Ammon's horn (tissue), 1 donor: ENCODE measurements around the gene KRT72.
A peak's percentile ranks its signal among the peaks of the same experiment; 100 is the strongest.
"Not testable (repeated sequence)": the region's sequence is repeated elsewhere in the genome, so short reads cannot be mapped to it uniquely, and the experiment has no call there.

ENCODE experiments used
- DNase-seq: peaks from one replicate; pipeline ENCODE4 v3.0.0-alpha.2; 2016; ENCODE audit warnings: low spot score

KRT72 gene

GRCh38 chr12:52606581-52607218 lies 5.4 kb upstream of the KRT72 start:
- no peak for DNase-seq

- no peak for DNase-seq
Observed at GRCh38 chr12:52606096-52606495, 4.8 kb upstream of the KRT72 start.

GRCh38 chr12:52605542-52605941 lies 4.3 kb upstream of the KRT72 start:
- no peak for DNase-seq

GRCh38 chr12:52604859-52605258 lies 3.6 kb upstream of the KRT72 start:
- DNase-seq: no peak

GRCh38 chr12:52603314-52603713 lies 2.1 kb upstream of the KRT72 start:
- no peak for DNase-seq

GRCh38 chr12:52602552-52602951 lies 1.3 kb upstream of the KRT72 start:
- DNase-seq: no peak

GRCh38 chr12:52601671-52602070 lies 408 bp upstream of the KRT72 start:
- DNase-seq: no peak

GRCh38 chr12:52600475-52600874 lies 788 bp downstream of the KRT72 start:
- no peak for DNase-seq

- DNase-seq: no peak
Observed at GRCh38 chr12:52600071-52600470, 1.2 kb downstream of the KRT72 start.

- no peak for DNase-seq
Observed at GRCh38 chr12:52598966-52599365, 2.3 kb downstream of the KRT72 start.

- DNase-seq: not testable (repeated sequence)
Observed at GRCh38 chr12:52594237-52594636, 7.0 kb downstream of the KRT72 start.

- DNase-seq: no peak
Observed at GRCh38 chr12:52591521-52591920, 9.7 kb downstream of the KRT72 start.

- DNase-seq: no peak
Observed at GRCh38 chr12:52590021-52590420, 11.2 kb downstream of the KRT72 start.

- DNase-seq: no peak
Observed at GRCh38 chr12:52587563-52587962, 13.7 kb downstream of the KRT72 start.

- DNase-seq: no peak
Observed at GRCh38 chr12:52585946-52586345, 15.3 kb downstream of the KRT72 start.

- no peak for DNase-seq
Observed at GRCh38 chr12:52585066-52585465, 16.2 kb downstream of the KRT72 start.

GRCh38 chr12:52584156-52584682 lies 17.0 kb downstream of the KRT72 start:
- no peak for DNase-seq

GRCh38 chr12:52582971-52583456 lies 18.2 kb downstream of the KRT72 start:
- peak; percentile 67 for DNase-seq

GRCh38 chr12:52582486-52582885 lies 18.8 kb downstream of the KRT72 start:
- no peak for DNase-seq

GRCh38 chr12:52581481-52581880 lies 19.8 kb downstream of the KRT72 start:
- no peak for DNase-seq

GRCh38 chr12:52581066-52581465 lies 20.2 kb downstream of the KRT72 start:
- no peak for DNase-seq

- no peak for DNase-seq
Observed at GRCh38 chr12:52580496-52580895, 20.8 kb downstream of the KRT72 start.

- DNase-seq: no peak
Observed at GRCh38 chr12:52579468-52580465, 21.5 kb downstream of the KRT72 start.
